ENCODE results near the gene MESP1. TPM values are rescaled to one million over a fixed set of nuclear protein-coding genes. Genes with fewer than 3 reads are reported as not detected.
"Not testable (repeated sequence)": the region's sequence is repeated elsewhere in the genome, so short reads cannot be mapped to it uniquely, and the experiment has no call there.

The MESP1 gene
- 2.0 TPM for total RNA-seq

- peak; percentile 95 to 97 for DNase-seq (ENCODE audit: low spot score in 2 of 2)
- no peak for FAIRE-seq
These were observed at the start of gene MESP1 for GRCh38 chr15:89750560-89751542. Gene MESP1 (minus strand): TSS chr15:89751249. CDS start chr15:89751231, 18 bp downstream.

- FAIRE-seq (no peak), DNase-seq (ENCODE audit: low spot score in 2 of 2) (no peak)
These were observed 49.0 kb upstream of the MESP1 start for GRCh38 chr15:89799918-89800498.

DNA sequence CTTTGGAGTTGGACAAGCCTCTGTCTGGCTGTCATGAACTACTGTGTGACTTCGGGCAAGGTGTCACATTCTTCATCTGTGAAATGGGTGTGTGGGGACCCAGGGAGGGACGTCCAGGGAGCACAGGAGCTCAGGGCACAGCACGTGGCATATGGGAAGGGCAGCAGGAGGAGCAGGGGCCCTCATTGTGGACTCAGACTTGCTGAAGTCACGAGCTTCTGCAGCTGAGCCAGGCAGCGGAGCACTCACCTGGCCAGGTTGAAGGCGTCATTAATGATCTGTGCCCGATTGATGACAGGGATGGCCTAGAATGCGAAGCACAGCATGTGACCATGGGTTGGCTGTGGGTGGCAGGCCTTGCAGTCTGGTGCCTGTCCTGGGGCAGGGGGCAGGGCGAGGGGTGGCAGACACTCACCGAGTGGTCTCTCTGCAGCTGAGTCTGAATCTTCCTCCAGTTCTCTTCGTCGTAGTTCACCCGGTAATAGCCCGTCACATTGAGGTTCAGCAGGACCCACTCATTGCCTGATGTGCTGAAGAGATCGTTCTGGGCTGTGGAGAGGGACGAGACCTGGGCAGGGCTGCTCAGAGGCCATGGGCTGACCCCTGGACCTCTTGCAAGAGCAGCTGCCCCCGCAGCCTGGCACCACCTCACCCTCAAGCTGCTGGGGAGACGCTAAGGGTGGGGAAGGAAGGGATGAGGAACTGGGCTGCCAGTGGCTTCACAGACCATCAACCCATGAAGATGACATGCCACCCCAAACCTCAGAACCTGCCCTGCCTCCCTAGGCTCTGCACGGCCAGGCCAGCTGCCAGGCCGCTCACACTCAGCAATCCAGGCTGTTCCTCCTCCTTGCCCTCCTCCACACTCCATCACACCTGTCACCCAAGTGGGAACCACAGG, 48.2 kb upstream of the MESP1 start:
- DNase-seq (ENCODE audit: low spot score in 2 of 2) = no peak
- no peak for FAIRE-seq

- no peak for DNase-seq (ENCODE audit: low spot score in 2 of 2)
These were observed 46.7 kb upstream of the MESP1 start for GRCh38 chr15:89797678-89798201.

DNA sequence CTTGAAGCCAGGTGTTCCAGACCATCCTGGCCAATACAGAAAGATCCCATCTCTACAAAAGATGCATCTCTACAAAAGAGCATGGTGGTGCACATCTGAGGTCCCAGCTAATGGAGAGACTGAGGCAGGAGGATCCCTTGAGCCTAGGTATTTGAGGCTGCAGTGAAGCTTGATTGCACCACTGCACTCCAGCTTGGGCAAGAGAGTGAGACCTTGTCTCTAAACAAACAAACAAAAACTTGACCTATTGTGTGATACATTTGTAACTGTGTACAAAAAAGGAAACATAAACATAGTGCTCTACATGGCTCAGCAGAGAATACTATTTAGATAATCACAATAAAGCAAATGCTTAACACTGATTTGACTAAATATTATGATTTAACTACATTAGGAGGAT, 44.9 kb upstream of the MESP1 start:
- FAIRE-seq (no peak), DNase-seq (ENCODE audit: low spot score in 2 of 2) (no peak)

More at GRCh38 chr15:89797678-89798201, 46.7 kb upstream of the MESP1 start:
- no peak for FAIRE-seq

GRCh38 chr15:89794627-89795241, 43.7 kb upstream of the MESP1 start:
- DNase-seq (ENCODE audit: low spot score in 2 of 2) = no peak
- no peak for FAIRE-seq

DNA sequence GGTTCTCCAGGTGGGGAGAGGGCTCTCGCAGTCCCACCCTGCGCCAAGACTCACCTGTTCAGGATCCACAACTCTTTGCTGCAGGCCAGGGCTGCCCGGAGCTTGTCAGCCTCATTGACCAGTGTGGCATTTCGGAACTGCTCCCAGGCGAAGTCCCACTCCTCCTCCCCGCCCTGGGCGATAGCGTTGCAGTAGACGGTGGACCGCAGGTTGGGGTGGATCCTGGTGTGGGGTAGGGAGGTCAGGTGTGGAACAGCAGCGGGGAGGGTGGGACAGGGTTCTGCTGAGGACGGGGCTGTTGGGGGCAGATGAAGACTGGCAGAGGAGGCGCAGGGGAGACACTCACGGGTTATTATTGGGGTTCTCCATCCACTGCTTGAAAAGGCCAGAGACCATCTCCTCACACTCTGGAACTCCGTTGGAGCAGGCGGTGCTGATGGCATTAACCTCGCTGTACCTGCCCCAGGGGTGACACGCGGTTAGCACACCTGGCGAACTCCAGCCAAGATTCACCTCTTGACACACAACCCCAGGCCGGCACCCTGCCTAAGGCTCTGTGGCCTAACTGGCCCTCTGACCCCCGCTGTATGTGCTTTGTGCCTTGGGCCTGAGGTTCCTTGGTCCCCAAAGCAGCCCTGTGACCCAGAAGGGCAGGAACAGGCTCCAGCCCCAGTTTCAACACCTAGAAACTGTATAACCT, 41.2 kb upstream of the MESP1 start:
- no peak for DNase-seq (ENCODE audit: low spot score in 2 of 2)
- no peak for FAIRE-seq

GRCh38 chr15:89790661-89791060, 39.6 kb upstream of the MESP1 start:
- FAIRE-seq = no peak
- DNase-seq (ENCODE audit: low spot score in 2 of 2) = no peak

- no peak for DNase-seq (ENCODE audit: low spot score in 2 of 2)
- FAIRE-seq = no peak
These were observed 39.2 kb upstream of the MESP1 start for GRCh38 chr15:89790206-89790605.

GRCh38 chr15:89788585-89788984, 37.5 kb upstream of the MESP1 start:
- not testable (repeated sequence) for FAIRE-seq; DNase-seq (ENCODE audit: low spot score in 2 of 2)

GRCh38 chr15:89787944-89788343, 36.9 kb upstream of the MESP1 start:
- FAIRE-seq (no peak), DNase-seq (ENCODE audit: low spot score in 2 of 2) (no peak)

GRCh38 chr15:89785774-89786140, 34.7 kb upstream of the MESP1 start:
- FAIRE-seq = no peak
- no peak for DNase-seq (ENCODE audit: low spot score in 2 of 2)

DNA sequence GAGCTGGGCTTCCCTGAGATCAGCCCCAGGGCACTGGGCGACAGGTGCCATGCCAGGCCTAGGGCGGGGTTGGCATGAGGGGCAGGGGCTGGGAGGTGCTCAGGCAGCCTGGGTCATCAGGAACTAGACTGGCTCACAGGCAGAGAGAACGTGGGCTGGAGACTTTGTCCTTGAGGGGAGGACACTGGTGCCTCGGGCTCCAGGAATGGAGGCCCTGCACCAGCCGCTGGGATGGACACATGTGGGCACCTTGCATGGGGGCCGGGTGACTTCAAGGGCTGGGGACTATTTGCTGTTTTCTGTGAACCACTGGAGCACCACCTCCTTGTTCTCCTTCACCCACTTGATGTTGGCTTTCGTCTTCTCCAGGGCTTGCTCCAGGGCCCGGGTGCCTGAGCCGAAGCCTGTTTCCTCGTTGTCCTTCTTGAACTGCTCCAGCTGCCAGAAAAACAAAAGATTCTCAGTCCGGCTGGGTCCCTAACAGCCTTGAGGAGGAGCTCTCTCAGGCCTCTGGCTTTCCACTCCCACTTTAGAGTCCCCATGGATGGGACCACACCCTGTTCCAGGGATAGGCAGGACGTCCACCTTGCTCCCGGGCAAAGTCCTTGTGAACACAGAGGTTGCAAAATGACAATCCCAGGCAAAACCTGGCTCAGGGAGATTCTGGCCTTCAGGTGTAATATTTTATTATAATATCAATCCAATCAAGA, 34.2 kb upstream of the MESP1 start:
- DNase-seq (ENCODE audit: low spot score in 2 of 2) (no peak), FAIRE-seq (no peak)

DNA sequence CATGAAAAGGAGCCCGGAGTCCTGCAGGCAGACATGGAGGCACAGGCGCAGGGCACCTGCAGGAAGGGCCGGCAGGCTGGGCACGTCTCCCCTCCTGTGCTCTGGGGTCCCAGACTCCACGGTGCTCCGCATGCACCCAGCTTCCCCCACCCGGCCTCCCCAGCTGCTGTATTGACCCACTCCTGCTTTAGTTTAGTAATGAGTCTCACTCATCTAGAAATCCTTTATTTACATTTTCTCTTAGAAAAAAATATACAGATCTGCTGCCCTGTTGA, 33.6 kb upstream of the MESP1 start:
- FAIRE-seq (no peak), DNase-seq (ENCODE audit: low spot score in 2 of 2) (no peak)

GRCh38 chr15:89783861-89784685, 33.0 kb upstream of the MESP1 start:
- FAIRE-seq (no peak), DNase-seq (ENCODE audit: low spot score in 2 of 2) (no peak)

DNA sequence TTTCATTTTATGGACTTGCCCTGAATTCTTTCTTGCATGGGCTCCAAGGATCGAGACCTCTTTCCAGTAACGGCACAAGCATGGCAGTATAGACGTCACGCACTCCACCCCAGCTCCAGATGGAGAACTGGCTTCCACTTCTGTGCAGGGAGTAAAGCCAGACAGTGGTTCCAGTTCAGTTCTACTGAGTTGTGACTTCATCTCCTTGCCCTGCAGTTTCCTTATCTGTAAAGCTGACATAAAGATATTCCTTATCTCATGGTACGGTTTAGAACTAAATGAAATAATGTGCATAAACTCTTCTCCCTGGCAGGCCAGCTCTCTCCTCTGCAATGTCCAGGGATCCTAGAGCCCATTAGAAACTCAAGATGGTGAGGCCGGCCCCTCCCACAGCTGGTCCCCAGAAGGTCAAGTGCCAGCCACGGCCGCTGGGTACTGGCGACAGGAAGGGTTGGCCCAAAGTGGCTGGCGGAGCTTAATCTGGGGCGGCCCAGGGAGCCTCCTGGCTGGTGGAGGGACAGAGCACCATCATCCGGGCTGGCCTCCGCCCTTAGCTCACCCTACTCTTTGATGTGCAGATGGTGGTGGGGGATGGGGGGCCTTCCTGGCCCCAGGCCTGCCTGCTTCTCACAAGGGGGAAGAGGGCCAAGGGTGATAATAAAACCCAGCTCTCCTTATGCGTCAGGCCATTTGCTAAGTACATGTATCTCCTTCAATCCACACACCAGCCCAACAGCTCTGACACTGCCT, 32.2 kb upstream of the MESP1 start:
- DNase-seq (ENCODE audit: low spot score in 2 of 2) (no peak), FAIRE-seq (no peak)

DNA sequence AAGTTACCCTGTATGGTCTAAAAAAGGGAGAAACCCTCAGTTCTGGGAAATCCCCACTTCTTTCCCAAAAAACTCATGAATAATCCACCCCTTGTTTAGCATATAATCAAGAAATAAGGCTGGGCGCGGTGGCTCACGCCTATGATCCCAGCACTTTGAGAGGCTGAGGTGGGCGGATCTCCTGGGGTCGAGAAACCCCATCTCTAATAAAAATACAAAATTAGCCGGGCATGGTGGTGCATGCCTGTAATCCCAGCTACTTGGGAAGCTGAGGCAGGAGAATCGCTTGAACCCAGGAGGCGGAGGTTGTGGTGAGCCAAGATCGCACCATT, 31.5 kb upstream of the MESP1 start:
- FAIRE-seq; DNase-seq (ENCODE audit: low spot score in 2 of 2): not testable (repeated sequence)
